Activated naive CD4-positive, alpha-beta T cell (primary cell): Measurements from ENCODE around the gene DEDD2.

ENCODE experiments used
- DNase-seq, 4 experiments: peaks; one replicate each; lab custom pipeline; 2025; lab: John Stamatoyannopoulos, UW

DEDD2 gene

DNA sequence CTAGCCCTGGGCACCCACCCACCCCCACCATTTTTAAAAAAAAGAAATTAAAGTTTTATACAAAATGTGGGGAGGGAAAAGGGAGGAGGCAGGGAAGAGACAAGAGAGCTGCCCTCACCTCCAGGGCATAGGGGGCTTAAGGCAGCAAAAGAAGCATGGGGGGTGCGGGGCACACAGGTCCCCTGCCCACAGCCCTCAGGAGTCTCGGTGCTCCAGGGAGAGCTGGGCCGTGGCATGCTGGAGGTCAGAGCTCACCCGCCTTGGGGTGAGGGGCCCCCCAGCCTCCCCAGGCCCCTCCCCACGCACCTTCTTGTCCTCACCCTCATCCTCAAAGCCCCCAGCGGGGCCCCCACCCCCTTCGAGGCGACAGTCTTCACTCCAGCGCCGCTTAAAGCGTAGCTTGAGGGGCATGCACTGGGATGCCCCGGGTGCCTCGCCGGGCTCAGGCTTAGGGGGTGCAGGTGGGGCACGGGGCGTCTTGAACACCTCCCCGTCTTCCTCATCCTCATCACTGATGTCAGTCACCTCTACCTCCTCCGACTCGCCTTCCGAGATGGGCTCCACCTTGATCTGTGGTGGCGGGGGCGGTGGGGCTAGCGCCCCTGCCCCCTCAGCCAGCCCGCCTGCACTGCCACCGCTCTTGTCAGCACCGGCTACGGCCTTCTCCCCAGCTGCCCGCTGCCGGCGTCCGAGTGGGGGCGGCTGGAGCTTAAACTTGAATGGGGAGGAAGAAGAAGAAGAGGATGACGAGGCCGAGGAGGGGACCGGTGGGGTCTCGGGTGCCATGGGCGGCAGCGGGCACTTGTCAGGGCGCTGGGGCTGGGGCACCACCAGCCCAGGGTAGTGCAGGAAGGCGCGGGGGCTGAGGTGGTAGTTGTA, 31.0 kb upstream of the DEDD2 start:
- no peak for DNase-seq

DNA sequence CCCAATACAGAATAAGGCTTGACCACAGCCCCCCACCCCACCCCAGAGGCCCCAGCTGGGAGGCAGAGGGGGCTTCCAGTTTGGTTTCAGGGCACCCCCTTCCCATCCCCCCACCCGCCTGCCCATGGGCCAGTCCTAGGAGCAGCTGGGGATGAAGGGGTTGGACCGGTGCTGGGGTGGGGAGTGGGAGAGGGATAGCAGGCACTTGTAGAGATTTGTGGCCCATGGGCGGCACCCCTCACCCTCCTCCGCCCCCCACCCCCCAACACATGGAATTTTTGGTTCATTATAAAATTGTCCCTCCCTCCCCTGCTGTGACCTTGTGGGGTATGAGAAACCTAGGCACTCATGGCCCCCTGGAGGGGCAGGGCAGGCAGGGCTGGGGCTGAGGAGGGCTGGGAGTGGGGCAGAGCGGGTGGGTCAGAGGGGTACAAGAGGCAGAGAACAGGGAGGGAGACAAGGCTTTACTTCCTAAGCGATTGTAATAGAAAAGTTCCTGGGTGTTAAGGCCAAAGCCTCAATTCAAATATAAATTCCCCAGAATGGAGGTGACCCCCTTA, 30.2 kb upstream of the DEDD2 start:
- DNase-seq: no peak

DNA sequence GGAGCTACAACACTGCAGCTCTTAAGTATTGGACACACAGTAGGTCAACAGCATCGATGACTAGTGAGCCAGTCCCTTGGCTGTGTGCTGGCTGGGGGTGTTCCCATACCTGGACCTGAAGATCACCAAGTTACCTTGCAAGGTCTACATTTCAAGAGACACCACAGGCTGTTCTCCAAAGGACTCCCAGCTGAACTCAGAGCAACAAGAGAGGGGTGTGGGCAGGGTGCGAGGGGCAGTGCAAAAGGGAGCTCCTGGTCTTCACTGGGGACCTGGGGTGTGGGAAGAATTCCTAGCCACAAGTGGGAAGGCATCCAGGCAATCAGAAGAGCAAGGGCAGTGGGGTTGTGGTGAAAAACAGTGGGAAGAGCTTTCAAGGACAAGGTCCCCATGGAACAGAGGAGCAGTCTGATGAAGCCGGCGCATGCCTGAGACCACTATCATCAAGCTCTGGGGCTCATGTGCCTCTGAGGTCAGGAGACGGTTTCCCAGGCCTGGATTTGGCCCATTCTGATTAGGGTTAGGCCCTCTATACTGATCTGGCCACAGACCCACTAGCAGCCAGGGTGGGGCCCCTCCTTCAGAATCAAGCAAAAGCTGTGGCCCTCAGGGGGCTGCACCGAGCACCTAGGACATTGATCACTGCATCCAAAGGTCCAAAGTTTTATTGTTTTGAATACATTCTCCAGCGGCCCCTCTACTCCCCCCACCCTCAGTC, 29.6 kb upstream of the DEDD2 start:
- DNase-seq: no peak

DNA sequence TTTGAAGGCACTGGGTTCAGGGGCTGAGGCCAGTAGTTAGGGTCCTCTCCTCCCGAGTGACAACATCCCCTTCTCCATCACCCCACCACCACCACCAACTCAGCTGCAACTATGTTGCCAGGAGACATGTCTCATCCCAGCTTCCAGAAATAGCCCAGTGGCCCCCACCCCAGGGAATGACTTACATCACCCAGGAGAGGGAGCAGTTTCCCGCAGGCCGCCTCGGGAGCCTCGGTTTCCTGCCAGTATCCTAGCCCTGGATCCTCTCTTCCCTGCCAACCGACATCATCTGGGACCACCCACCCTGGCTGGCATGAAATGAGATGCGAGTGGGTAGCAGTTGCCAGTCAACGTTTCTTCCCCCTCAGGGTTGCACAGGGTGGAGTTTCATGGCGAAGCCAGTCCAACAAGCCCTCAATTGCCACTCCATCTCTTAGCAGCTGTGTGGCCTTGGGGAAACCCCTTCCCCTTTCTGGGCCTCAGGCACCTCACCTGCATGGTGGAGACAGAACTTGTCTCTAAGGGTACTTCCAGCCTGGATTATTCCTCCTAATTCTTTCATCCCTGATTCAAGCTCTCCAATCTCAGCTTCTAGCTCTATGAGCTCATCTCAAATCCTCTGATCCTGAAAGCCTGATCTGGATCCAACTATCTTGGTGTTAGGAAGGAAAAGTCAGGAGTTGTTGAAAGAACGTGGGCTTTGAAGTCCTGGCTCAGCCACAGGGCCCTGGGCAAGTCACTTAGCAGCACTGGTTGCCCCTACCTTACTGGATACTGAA, 28.9 kb upstream of the DEDD2 start:
- no peak for DNase-seq

DNA sequence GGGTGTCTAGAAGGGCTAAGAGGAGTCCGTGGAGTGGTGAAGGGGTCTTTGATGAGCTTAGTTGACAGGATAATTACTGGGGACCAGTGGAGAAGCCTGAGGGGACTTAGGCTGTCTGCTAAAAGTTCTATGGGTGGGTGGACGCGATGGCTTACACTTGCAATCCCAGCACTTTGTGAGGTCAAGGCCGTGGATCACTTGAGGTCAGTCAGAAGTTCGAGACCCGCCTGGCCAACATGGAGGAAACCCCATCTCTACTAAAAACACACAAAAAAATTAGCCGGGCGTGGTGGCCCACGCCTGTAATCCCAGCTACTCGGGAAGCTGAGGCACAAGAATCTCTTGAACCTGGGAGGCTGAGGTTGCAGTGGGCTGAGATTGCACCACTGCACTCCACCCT, 27.8 kb upstream of the DEDD2 start:
- DNase-seq: no peak

DNA sequence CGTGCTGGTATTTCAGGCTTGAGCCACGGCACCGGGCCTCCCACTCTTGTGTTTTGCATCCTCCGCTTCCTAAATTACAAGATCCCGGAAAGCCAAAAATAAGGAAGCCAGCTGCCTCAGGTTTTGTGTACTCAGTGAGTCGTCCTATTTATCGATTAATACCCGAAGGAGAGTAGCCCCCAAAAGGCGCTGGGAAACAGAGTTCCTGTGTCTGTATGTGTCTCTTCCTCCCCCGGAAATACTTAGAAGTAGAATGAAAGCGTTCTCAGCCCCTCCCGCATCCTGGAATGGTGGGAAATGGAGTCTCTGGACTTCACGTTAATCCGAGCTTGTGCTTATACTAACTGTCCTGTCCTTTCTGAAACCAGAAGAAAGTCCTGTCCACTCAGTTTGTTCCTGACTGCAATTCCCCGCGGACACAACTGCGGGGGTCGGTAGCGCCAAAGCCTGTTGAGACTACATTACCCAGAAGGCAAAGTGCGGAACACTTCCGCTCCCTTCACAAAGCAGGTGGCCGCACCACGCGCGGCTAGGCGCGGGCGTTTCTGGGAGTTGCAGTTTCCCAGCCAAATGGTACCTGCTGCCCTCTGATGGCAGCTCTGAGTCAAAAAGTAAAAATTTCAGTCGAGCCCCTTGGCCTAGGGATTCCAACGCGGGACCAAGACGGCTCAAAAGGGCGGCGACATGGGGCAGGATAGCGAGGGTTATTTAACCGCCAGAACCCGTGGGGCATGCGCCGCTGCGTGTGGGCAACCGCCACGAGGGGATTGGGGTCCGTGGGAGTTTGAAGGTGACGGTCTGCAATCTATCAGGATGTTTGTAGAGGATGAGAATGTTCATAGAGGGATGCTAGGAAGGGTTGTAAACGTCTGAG, 27.1 kb upstream of the DEDD2 start:
- peak; percentile 67 to 86 (median 78) for DNase-seq

DNA sequence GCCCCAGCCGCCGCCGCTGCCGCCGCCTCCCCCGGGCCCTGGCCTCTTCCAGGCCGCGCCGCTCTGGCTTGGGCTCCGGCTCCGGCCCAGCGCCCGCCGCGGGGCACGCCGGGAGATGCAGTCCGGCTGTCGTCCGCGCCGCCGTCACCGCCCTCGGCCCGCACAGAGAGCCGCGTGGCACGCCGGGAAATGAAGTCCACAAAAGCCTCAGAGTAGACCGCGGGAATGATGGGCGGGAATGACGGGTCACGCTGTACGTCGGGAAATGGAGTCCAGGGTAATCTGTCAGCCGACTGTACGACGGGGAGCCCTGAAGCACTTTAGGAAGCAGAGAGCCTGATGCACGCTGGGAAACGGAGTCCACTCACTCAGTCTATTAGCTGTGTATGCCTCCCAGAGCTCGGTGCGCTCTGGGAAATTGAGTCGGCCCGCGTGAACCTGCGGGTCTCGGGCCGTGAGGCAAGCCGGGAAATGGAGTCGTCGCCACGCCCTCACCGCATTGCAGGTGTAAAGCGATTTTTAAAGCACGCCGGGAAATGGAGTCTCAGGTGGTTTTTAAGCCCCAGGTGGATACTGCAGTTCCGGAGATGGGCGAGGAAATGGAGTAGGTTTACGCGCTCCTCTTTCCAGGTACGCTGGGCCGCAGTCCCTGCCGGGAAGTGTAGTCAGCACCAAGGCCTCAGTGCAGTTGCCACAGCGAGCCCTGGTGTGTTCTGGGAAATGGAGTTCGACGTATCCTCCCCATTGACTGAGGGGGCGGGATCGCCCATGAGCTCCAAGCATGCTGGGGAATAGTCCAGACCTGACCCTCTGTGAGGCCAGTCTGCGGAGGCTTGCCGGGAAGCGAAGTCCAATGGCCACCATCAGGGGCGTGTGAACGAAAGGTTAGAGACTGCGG, 25.3 kb upstream of the DEDD2 start, which contains the start of gene GSK3A:
TSS of gene GSK3A (minus strand) at position 91 of the 898 bp plus-strand sequence. CDS start 137 bp downstream, outside the sequence.
- DNase-seq: peak; percentile 91 to 97 (median 94)

DNA sequence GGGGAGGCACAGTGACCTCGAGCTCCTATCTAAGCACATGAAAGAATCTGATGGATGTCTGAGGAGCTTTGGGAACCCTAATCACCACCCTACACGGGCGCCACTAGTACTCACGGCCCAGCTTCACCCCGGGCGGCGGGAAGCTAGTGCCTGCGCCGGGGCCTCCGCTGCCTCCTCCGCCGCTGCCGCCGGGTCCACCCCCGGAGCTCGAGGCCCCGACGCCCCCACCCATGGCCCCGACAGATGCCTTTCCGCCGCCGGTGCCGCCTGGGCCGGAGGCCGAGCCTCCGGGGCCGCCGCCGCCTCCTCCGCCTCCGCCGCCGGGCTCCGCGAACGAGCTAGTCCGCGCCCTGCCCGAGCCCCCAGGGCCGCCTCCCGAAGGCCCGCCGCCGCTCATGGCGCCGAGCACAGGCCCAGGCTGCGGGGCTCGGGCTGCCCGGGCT, 24.6 kb upstream of the DEDD2 start:
- peak in 1 of 4 experiments; percentile 47 for DNase-seq

DNA sequence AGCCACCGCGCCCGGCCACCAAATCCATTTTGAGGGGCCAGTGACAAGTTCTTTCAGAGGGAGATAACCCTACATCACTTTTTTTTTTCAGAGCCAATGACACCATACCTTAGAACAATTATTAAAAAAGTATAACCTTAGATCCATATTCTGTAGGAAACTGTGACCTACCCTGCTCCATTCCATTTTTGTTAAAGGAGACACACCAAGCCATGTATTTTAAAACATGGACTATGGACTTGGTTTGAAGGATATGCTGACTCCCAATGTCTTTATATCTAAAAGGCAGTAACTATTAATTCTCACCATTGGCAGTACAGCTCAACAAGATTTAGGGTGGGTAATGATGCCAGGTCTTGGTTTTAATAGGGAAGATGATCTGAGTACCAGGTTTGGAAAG, 23.8 kb upstream of the DEDD2 start:
- DNase-seq: no peak

DNA sequence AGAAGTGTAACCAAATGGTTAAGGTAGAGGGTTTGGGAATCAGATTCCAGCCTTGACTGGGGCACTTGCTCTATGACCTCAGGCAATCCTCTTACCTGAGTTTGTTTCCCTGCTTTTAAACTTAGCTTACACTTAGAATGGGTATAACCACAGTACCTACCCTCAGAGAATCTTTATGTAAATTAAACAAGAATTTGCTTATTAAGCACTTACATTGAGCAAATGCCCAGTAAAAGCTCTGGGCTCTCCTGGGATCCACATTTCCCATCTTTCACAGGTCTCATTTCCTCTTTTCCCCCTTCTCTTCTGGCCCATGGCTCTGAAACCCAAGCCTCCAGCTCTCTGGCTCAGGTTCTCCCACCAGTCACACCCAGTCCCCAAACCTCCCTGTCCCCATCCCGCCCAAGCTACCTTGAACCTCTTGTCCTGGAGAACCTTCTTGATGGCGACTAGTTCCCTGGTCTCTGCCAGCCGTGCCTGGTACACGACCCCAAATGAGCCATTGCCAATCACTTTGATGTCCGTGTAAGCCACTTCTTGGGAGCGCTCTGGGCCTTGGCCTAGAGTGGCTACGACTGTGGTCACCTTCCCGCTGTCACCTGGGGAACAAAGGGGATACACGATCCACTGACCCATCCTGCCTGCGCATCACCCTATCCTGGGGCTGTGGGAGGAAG, 22.2 kb upstream of the DEDD2 start:
- no peak for DNase-seq

DNA sequence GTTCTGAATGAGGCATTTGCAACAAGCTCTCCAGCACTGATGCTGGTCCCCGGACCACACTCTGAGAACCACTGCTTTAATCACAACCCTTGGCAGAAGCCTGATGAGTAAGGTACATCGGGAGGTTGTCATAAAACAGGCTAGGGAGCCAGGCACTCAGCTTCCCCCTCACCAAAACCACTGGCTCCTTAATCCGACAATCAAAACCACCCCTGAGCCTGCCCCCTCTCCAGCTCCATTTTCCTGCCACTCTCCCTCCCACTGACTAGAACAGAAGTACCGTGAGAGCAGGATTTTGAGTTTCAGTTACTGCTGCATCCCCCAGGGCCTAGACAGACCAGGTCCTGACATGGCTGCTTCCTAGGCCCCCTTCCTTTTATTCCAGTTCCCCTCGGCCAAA, 17.7 kb upstream of the DEDD2 start:
- no peak for DNase-seq

DNA sequence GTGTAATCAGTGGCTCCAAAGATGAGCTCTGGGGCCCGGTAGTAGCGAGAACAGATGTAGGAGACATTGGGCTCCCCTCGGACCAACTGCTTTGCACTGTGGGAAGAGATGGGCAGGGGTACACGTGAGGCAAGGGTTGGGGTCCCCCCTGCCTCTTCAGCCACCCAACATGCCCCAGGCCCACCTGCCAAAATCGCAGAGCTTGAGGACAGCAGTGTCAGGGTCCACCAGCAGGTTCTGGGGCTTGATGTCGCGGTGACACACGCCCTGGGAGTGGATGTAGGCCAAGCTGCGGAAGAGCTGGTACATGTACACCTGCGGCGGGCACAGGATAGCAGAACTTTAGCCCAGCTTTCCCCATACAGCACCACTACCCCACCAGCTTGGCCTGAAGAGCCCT, 16.9 kb upstream of the DEDD2 start:
- DNase-seq: no peak

DNA sequence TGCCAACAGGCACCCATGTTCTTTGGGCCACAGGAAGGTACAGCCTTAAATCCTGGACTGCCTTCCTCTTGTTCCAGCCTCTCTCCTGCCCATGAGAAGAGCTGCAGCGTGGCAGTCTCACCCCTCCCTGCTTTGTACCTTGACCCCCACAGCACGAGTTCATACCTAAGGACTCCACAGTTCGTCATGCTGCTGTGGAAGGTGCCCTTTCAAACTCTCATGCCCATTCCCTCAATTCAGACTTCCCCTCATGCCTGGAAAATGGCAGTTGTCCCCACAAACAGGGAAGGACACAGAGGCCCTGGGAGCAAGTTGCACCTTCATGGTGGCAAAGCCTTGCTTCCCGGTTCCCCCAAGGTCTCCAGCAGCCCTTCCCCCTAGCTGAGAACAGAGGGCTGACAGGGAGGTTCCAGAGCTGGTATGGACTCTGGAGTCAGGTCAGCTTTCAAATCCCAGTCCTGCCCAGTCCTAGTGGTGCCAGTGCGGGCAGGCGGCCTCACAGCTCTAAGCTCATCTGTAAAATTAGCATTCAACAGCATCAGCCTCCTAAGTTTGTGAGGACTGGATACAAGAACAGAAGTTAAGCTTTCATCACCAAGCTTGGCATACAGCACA, 16.3 kb upstream of the DEDD2 start:
- no peak for DNase-seq

DNA sequence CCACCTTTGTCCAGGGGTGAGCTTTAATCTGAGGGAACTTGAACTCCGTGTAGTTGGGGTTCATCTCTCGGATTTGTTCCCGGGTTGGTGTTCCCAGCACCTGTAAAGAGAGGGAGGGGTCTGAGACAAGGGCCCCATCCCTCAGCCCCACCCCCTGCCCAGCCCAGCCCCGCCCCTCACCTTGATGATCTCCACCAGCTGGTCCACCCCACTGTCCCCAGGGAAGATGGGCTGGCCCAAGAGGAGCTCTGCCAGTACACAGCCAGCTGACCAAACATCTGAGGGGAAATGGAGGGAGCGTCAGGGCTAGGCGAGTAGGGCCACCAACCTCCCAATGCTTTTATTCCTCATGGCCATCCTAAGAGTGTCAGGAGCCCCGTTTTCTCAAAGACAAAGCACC, 15.6 kb upstream of the DEDD2 start:
- no peak for DNase-seq

DNA sequence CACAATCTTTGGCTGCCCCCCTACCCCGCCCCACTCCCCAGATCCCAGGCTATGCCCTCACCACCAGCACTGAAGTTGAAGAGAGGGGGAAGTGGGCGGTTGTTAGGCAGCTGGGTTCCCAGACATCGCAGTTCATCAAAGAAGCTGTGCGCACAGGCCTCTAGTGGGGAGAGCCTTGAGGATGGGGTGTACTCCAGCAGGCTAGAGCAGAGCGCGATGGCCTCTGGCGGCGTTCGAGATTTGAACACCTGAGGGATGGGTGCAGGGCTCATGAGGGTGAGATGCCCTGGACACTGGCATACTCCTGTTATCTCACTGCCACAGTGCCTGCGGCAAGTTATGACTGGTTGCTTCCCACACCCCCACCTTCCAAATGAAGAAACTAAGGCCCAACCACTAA, 15.0 kb upstream of the DEDD2 start:
- DNase-seq: no peak

DNA sequence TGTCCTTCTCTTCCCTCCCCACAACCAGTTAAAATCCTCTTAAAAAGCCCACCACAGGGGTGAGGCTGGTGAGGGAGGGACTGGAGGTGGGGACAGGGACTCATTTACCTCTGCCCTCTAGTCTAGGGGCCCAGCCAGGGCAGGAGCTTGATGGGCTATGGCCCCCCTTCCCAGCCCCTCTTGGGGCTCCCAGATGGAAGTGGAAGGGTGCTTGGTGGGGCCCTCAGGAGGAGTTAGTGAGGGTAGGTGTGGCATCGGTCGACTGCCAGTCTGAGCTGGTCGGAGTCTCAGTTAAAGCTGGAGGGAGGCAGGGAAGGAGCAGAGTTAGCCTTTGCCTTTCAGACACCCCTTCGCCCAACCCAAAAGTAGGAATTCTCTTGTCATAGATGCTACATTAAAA, 13.1 kb upstream of the DEDD2 start:
- DNase-seq: no peak

DNA sequence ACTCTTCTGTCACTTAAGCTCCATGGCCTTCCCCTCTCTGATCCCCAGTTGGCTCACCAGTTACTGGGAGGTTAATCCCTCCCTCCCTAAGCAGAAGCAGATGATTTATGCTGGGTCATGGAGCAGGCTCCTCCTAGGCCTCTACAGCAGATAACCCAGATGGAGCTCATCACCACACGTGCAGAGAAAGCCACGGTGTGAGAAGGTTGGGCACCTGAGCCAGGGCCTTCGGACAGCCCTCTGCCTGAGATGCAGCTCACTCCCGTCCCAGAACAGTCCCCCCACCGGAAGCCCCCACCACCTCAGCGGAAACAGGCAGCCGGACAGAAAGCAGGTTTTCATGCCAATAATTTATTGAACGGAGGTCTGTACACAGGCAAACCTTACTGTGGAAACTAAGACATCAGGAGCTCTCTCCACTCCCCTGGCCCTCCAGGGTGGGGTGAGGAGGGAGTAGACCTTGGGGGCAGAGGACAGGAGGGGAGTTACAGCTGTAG, 12.4 kb upstream of the DEDD2 start:
- no peak for DNase-seq

DNA sequence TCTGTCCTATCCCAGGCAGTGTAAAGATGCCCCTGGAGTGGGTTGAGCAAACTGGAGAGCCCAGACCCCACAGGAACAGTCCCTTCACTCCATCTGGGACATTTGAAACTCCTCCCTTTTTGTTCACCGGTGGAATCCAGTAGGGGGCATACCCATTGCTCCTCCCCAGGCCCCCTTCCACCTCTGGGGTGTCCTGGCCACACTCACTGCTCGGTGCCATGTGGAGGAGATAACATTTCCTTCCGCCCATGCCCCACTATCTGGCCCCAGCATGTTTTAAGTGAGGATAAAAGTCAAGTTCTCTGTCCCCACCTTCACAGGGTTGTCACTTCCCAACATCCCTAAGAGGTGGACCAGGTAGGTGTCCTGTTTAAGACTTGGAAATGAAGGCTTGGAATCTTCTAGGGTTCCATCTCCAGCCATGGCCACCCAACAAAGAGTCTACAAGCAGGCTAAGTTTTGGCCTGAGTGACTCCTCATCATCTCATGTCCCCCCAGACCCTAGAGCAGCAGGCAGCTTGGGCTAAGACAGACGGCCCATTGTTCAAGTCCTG, 11.9 kb upstream of the DEDD2 start:
- DNase-seq: no peak

DNA sequence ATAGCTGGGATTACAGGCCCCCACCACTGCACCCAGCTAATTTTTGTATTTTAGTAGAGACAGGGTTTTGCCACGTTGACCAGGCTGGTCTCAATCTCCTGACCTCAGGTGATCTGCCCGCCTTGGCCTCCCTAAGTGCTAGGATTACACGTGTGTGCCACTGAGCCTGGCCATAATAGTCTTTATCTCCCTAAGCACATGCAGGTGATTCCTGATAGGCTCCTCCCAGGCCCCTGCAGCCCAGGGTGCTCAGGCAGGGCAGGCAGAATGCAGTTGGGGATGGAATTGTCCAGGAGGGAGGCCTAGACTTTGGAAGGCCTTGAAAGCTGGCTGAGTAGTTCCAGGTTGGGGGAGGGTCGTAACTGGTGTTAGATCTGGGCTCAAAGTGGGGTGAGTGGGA, 11.2 kb upstream of the DEDD2 start:
- no peak for DNase-seq
